Subcutaneous adipose tissue (tissue), 4 donors: Measurements from ENCODE around the gene EYA2. TPM values are rescaled to one million over a fixed set of nuclear protein-coding genes. Genes with fewer than 3 reads are reported as not detected.

Experiments
- CTCF ChIP-seq: fragments of 450-650 bp; IDR thresholded peaks from one replicate; pipeline ENCODE4 v1.5.1; 2016; ENCODE audit warnings: low read depth, mild to moderate bottlenecking, control low read depth, antibody characterized with exemption, moderate library complexity
- total RNA-seq, 4 donors: library from RNA; depleted of rRNA; stranded (reverse); fragments of >200 nt; gene quantifications; one replicate each; pipeline ENCODE4 v1.1.0, GENCODE V29; 2016

EYA2 gene
- total RNA-seq, 4 donors from 2014 or later, result 1.3 to 4.7 (median 2.8) TPM

DNA sequence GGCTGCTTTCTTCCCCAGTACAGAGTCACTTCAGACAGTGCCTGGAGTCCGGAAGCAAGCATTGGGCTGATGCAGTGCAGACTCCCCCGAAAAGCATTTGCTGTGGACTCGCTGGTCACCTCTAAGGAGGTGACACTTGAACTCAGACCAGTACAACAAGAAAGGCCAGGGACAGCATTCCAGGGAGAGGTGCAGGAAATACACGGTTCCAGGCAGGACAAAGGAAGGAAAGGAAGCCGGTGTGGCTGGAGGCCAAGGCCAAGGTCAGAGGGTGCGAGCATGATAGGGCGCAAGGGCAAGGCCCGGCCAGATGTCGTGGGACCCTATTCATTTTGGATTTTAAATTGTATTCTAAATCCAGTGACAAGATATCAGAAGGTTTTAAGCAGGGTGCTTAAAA, 300.9 kb downstream of the EYA2 start:
- no peak for TF ChIP-seq CTCF

GRCh38 chr20:47196091-47197081, 301.7 kb downstream of the EYA2 start:
- TF ChIP-seq CTCF, result peak; percentile 90

DNA sequence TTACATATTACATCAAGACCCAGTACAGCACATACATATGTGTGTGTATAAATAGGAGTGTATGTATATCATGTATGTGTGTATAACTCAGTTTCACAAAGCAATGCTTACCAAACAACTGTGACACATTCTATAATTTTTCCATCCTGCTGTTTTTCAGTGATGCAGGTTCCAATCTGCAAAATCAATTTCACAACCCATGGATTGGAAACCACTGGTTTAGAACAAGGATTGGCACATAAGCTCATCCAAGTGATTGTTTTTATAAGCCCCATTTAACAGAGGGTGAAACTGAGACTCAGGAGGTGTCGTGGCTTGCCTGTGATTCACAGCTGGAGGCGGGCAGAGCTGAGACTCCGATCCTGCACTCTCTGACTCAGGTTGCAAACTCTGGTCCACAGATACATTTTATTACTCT, 303.6 kb downstream of the EYA2 start:
- no peak for TF ChIP-seq CTCF

- TF ChIP-seq CTCF, result peak; percentile 16
These were observed 304.4 kb downstream of the EYA2 start for GRCh38 chr20:47198996-47199552.

- TF ChIP-seq CTCF, result no peak
These were observed 306.6 kb downstream of the EYA2 start for GRCh38 chr20:47201074-47201730.

GRCh38 chr20:47202733-47203667, 308.4 kb downstream of the EYA2 start:
- no peak for TF ChIP-seq CTCF
